Endothelial cell of umbilical vein (primary cell): ENCODE measurements around the gene CBLC. TPM values are rescaled to one million over a fixed set of nuclear protein-coding genes. Genes with fewer than 3 reads are reported as not detected.

Experiments used
- BruUV-seq: library from RNA; stranded (reverse); fragments of 400-500 nt; replicated peaks from 2 replicates; lab custom pipeline; 2021; lab: Mats Ljungman, UMichigan
- CTCF ChIA-PET: fragments of 300-600, 350-600 bp; sonication (Branson Sonifier 250); formaldehyde crosslinking; loops from one replicate; lab custom pipeline; 2021; ENCODE audit warnings: antibody characterized with exemption, inconsistent platforms; lab: Charles Lee
- POLR2A ChIA-PET: fragments of 300-600, 350-600 bp; sonication (Branson Sonifier 250); formaldehyde crosslinking; loops from one replicate; lab custom pipeline; 2021; ENCODE audit warnings: antibody characterized with exemption, inconsistent platforms; lab: Charles Lee
- DNase-seq: peaks from one replicate; pipeline ENCODE4 v3.0.0-alpha.2; 2011; ENCODE audit warnings: low read depth, low spot score
- FAIRE-seq: peaks from 2 replicates; lab custom pipeline; 2011; peaks lifted over from hg19 to GRCh38; lab: Jason Lieb, UNC
- H2AFZ ChIP-seq: 2 replicates; pipeline ENCODE4 v1.6.0; 2012; ENCODE audit warnings: low read depth, low read length, control low read depth, inconsistent platforms
- H3K27ac ChIP-seq: 2 replicates; pipeline ENCODE4 v1.5.1; 2011; ENCODE audit warnings: low read depth, mild to moderate bottlenecking, control low read depth, low read length, moderate library complexity; ENCODE audit not compliant: insufficient read depth
- H3K27me3 ChIP-seq, 2 experiments: 2 replicates each; pipeline versions ENCODE4 v1.6.0 to v1.6.1; 2011; ENCODE audit warnings: low read length in 2 of 2, mixed read lengths in 1 of 2; ENCODE audit not compliant: control insufficient read depth in 2 of 2, insufficient read depth in 2 of 2
- H3K36me3 ChIP-seq, 2 experiments: 2 replicates in 1 of 2; 3 replicates in 1 of 2; pipeline ENCODE4 v1.5.1; 2011; ENCODE audit warnings: low read length in 2 of 2, mild to moderate bottlenecking in 1 of 2, moderate library complexity in 1 of 2; ENCODE audit not compliant: control insufficient read depth in 2 of 2, insufficient read depth in 2 of 2; ENCODE audit errors: extremely low read depth in 1 of 2
- H3K4me1 ChIP-seq: 3 replicates; pipeline ENCODE4 v1.5.1; 2011; ENCODE audit warnings: mild to moderate bottlenecking, low read length; ENCODE audit not compliant: control insufficient read depth, insufficient read depth; ENCODE audit errors: extremely low read depth
- H3K4me2 ChIP-seq: 2 replicates; pipeline ENCODE4 v1.6.1; 2011; ENCODE audit warnings: low read length, control low read depth, mixed read lengths; ENCODE audit not compliant: insufficient read depth
- H3K4me3 ChIP-seq, 3 experiments: fragments of 200-600 bp in 1 of 3; sonication (generic), shearing (Covaris generic) in 1 of 3; replicated peaks in 1 of 3; 2 replicates each; pipeline ENCODE4 v1.5.1; 2011 to 2016; ENCODE audit warnings: control low read depth in 3 of 3, low read length in 3 of 3, mild to moderate bottlenecking in 2 of 3, inconsistent platforms in 1 of 3, low read depth in 1 of 3, moderate library complexity in 1 of 3; ENCODE audit not compliant: insufficient read depth in 1 of 3
- H3K79me2 ChIP-seq: 2 replicates; pipeline ENCODE4 v1.6.0; 2012; ENCODE audit warnings: low read length, inconsistent platforms; ENCODE audit not compliant: control insufficient read depth, insufficient read depth
- H3K9ac ChIP-seq: replicated peaks from 2 replicates; pipeline ENCODE3; 2011; ENCODE audit warnings: low read length, control low read depth; ENCODE audit not compliant: insufficient read depth; ENCODE audit errors: extremely low read depth
- H3K9me1 ChIP-seq: replicated peaks from 3 replicates; pipeline ENCODE4 v1.6.0; 2011; ENCODE audit warnings: mild to moderate bottlenecking, low read length; ENCODE audit not compliant: control insufficient read depth, insufficient read depth; ENCODE audit errors: extremely low read depth
- H3K9me3 ChIP-seq: replicated peaks from 2 replicates; pipeline ENCODE4 v1.5.1; 2012; ENCODE audit warnings: low read length, inconsistent platforms; ENCODE audit not compliant: control insufficient read depth, insufficient read depth
- H4K20me1 ChIP-seq: replicated peaks from 2 replicates; pipeline ENCODE3; 2011; ENCODE audit warnings: mild to moderate bottlenecking, low read length; ENCODE audit not compliant: control insufficient read depth, insufficient read depth; ENCODE audit errors: extremely low read depth
- EZH2 ChIP-seq: IDR thresholded peaks from 2 replicates; pipeline ENCODE4 v1.6.1; 2012; ENCODE audit warnings: borderline replicate concordance, low read depth, mild to moderate bottlenecking, moderate library complexity, low read length, inconsistent platforms; ENCODE audit not compliant: severe bottlenecking
- FOS ChIP-seq: IDR thresholded peaks from 2 replicates; pipeline ENCODE4 v1.6.1; 2011; ENCODE audit warnings: mild to moderate bottlenecking, low read length, moderate library complexity, borderline replicate concordance; ENCODE audit not compliant: insufficient read depth
- GATA2 ChIP-seq: IDR thresholded peaks from 2 replicates; pipeline ENCODE4 v1.7.0; 2011; ENCODE audit warnings: low read depth, mild to moderate bottlenecking, moderate library complexity, mixed read lengths, low read length; ENCODE audit not compliant: insufficient read length, insufficient read depth
- JUN ChIP-seq: IDR thresholded peaks from 2 replicates; pipeline ENCODE4 v1.6.1; 2011; ENCODE audit warnings: borderline replicate concordance, low read depth; ENCODE audit not compliant: insufficient read length, insufficient read depth
- MYC ChIP-seq: IDR thresholded peaks from one replicate; pipeline ENCODE4 v1.6.1; 2011; ENCODE audit warnings: mild to moderate bottlenecking, low read depth, low read length
- POLR2A ChIP-seq: IDR thresholded peaks from 2 replicates; pipeline ENCODE4 v1.6.1; 2012; ENCODE audit warnings: low read depth, mild to moderate bottlenecking, control low read depth, low read length
- POLR2AphosphoS5 ChIP-seq: IDR thresholded peaks from 2 replicates; pipeline ENCODE4 v1.6.1; 2012; ENCODE audit warnings: low read depth, mild to moderate bottlenecking, control low read depth, low read length, moderate library complexity; ENCODE audit not compliant: insufficient read depth
- dilution Hi-C: fragments of 300-500 bp; cut with MboI; formaldehyde crosslinking; loops from one replicate; pipeline ENCODE4 v1.15.0; 2019; ENCODE audit warnings: low sequenced_read_pairs; ENCODE audit not compliant: extremely low pct_ligation_motif_present
- intact Hi-C: fragments of 100-400 bp; cut with micrococcal nuclease; formaldehyde crosslinking; loops from one replicate; pipeline ENCODE4 v1.10.0; 2022
- polyA plus RNA-seq, 4 experiments: library from polyadenylated mRNA; depleted of rRNA in 3 of 4; stranded (reverse) in 3 of 4; unstranded in 1 of 4; fragments of >200 nt; gene quantifications; 2 replicates each; pipeline versions ENCODE4 v1.2.1 to v1.2.3, GENCODE V29; 2011 to 2012; ENCODE audit warnings: missing spikeins in 1 of 4
- total RNA-seq: library from RNA; stranded (reverse); gene quantifications from 2 replicates; pipeline ENCODE4 v1.2.3, GENCODE V29; 2021
- TF ChIP-seq, protein P1 (sequence below): IDR thresholded peaks from 2 replicates; pipeline ENCODE4 v1.6.1; 2011; ENCODE audit not compliant: insufficient read depth, insufficient read length
- TF ChIP-seq, protein P2 (sequence below), 2 donors: IDR thresholded peaks; 1 replicate in 1 of 2; 2 replicates in 1 of 2; pipeline ENCODE4 v1.5.1; 2011; ENCODE audit warnings: low read length in 2 of 2, mild to moderate bottlenecking in 2 of 2, moderate library complexity in 2 of 2, control low read depth in 1 of 2, inconsistent platforms in 1 of 2, low read depth in 1 of 2; ENCODE audit not compliant: insufficient read depth in 1 of 2; ENCODE audit errors: extremely low read depth in 1 of 2

The CBLC gene
- total and polyA plus RNA-seq, 2 donors (not counting 3 experiments of a cell fraction or from before 2014, with no cell fraction given), result 0.04 TPM; not detected in 1

DNA sequence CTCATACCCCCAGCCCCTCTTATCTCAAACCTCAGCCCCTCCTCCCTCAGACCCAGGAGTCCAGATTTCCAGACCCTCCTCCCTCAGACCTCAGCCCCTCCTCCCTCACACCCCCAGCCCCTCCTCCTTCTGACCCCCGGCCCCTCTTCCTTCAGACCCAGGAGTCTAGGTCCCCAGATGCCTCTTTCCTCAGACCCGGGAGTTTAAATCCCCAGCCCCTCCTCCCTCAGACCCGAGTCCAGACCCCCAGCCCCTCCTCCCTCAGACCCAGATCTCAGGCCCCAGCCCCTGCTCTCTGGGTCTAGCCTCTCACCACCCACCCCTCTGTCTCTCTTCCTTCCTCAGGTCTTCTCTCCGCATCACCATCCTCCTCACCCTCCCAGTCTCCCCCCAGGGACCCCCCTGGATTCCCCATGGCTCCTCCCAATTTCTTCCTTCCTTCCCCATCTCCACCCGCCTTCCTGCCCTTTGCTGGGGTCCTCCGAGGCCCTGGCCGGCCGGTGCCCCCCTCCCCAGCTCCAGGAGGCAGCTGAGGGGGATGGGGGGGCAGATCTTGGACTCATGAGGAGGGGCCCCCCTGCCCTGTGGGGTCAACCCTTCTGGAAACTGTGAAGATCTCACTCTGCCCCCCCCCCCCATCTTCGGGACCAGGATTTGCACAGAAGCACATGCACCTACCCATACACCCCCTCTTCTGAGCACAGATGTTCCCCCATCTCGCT, 18.4 kb upstream of the CBLC start:
- peaks cover 0 to 14% of the 10 kb centered on the region in 2 experiments for H3K36me3 ChIP-seq
- DNase-seq, result no peak
- intact Hi-C loops (loop anchor here (5.0 kb wide), 1 partner anchor 72 kb away; no protein-coding TSS in a partner anchor), dilution Hi-C loops (no loop called here)
- TSS peak; percentile 70 for BruUV-seq
- H3K4me1 ChIP-seq, result peaks cover 25% of the 10 kb centered on the region
- H3K79me2 ChIP-seq, result peaks cover 3% of the 10 kb centered on the region
- H3K4me3 ChIP-seq, result no peak overlapping the region
- POLR2A ChIA-PET, result no interaction called here
- H2AFZ ChIP-seq, result no peak overlapping the region
- no peaks in the 10 kb centered on the region for H3K9me1 ChIP-seq
- no peak overlapping the region for H3K9ac ChIP-seq
- CTCF ChIA-PET, result interaction anchor here (2.0 to 19.4 kb wide), 6 partner anchors 10 to 70 kb away, joined by 5 to 688 read pairs (median 20); no protein-coding TSS in a partner anchor
- TF ChIP-seq FOS (no peak), GATA2 (no peak), JUN (no peak), EZH2 (no peak), POLR2A (no peak), POLR2AphosphoS5 (no peak), MYC (no peak)
- TF ChIP-seq, protein P1, sequence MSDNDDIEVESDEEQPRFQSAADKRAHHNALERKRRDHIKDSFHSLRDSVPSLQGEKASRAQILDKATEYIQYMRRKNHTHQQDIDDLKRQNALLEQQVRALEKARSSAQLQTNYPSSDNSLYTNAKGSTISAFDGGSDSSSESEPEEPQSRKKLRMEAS, result no peak
- TF ChIP-seq, protein P2, sequence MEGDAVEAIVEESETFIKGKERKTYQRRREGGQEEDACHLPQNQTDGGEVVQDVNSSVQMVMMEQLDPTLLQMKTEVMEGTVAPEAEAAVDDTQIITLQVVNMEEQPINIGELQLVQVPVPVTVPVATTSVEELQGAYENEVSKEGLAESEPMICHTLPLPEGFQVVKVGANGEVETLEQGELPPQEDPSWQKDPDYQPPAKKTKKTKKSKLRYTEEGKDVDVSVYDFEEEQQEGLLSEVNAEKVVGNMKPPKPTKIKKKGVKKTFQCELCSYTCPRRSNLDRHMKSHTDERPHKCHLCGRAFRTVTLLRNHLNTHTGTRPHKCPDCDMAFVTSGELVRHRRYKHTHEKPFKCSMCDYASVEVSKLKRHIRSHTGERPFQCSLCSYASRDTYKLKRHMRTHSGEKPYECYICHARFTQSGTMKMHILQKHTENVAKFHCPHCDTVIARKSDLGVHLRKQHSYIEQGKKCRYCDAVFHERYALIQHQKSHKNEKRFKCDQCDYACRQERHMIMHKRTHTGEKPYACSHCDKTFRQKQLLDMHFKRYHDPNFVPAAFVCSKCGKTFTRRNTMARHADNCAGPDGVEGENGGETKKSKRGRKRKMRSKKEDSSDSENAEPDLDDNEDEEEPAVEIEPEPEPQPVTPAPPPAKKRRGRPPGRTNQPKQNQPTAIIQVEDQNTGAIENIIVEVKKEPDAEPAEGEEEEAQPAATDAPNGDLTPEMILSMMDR (IDR thresholded peaks at IDR 0.05; ENCODE audit: extremely low read depth in 1 of 2, insufficient read depth in 1 of 2, low read depth in 1 of 2, low read length in 2 of 2), result no peak
- no peak for FAIRE-seq
- no peaks in the 10 kb centered on the region for H3K27me3 ChIP-seq
- H4K20me1 ChIP-seq, result no peaks in the 10 kb centered on the region
- H3K4me2 ChIP-seq, result no peak overlapping the region
- no peaks in the 10 kb centered on the region for H3K9me3 ChIP-seq
- no peak overlapping the region for H3K27ac ChIP-seq
